ENCODE measurements around the gene FNIP2. TPM values are rescaled to one million over a fixed set of nuclear protein-coding genes. Genes with fewer than 3 reads are reported as not detected.

The FNIP2 gene
- total RNA-seq, 2 experiments from 2014 or later: 0.09 to 1.0 TPM

DNA sequence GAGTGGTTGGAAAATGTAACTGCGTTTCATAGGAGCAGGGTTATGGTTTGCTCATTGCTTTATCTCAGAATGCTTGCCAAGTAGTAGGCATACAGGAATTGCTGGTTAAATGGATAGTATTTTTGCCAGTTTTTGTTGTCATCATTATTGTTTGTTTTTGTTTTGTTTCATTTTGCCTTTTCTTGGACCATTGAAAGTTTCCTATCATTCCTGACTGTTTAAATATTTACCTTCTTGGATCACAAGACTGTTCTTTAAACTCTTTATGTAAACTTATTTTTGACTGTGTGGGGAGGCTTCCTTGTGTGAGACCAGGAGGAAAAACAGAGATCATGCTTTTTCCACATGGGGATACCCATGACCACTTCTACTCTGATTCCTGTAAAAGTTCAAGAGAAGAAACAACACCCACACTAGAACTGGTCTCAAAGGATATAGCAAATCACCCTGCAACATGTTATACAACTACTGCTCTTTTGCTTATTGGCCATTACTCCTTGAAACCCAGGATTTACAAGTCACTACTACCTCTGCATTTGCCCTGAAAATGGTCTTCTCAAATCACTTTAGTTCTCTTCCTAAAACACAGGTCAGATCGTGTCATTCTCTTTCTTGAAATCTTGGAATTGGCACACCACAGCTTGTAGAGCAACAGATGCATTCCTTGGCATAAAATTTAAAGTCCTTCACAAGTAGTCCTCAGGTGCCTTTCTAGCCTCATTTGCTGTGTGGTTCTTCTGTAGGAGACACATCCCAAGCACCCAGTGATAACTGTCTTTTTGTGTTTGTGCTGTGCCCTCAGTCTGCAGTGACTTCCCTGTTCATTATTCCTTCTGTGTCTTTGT, 51.3 kb downstream of the FNIP2 start:
- H4K20me1 ChIP-seq (ENCODE audit: insufficient read depth, low read length): no peaks in the 10 kb centered on the region
- no peak overlapping the region for H3K4me2 ChIP-seq (ENCODE audit: low read length)
- no peaks in the 10 kb centered on the region for H3K9me3 ChIP-seq (ENCODE audit: low read length)
- no peaks in the 10 kb centered on the region for H3K36me3 ChIP-seq (ENCODE audit: insufficient read depth, low read length)
- CTCF ChIA-PET (ENCODE audit: unreplicated experiment): no interaction called here
- TF ChIP-seq, protein P1, sequence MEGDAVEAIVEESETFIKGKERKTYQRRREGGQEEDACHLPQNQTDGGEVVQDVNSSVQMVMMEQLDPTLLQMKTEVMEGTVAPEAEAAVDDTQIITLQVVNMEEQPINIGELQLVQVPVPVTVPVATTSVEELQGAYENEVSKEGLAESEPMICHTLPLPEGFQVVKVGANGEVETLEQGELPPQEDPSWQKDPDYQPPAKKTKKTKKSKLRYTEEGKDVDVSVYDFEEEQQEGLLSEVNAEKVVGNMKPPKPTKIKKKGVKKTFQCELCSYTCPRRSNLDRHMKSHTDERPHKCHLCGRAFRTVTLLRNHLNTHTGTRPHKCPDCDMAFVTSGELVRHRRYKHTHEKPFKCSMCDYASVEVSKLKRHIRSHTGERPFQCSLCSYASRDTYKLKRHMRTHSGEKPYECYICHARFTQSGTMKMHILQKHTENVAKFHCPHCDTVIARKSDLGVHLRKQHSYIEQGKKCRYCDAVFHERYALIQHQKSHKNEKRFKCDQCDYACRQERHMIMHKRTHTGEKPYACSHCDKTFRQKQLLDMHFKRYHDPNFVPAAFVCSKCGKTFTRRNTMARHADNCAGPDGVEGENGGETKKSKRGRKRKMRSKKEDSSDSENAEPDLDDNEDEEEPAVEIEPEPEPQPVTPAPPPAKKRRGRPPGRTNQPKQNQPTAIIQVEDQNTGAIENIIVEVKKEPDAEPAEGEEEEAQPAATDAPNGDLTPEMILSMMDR (conservative IDR thresholded peaks at IDR 0.05; ENCODE audit: low read length): no peak
- TF ChIP-seq EZH2phosphoT487 (IDR thresholded peaks at IDR 0.05; ENCODE audit: borderline replicate concordance, low read depth, low read length): no peak
- H3K79me2 ChIP-seq (ENCODE audit: insufficient read depth, low read depth, low read length): no peaks in the 10 kb centered on the region
- BruUV-seq (replicated peaks): no TSS peak
- H3K9me2 ChIP-seq (ENCODE audit: insufficient read depth, low read length): no peaks in the 10 kb centered on the region
- H2AFZ ChIP-seq (ENCODE audit: low read length): no peak overlapping the region
- H3K4me3 ChIP-seq (ENCODE audit: low read depth, low read length, poor library complexity, severe bottlenecking): no peak overlapping the region
- H3K4me1 ChIP-seq (ENCODE audit: insufficient read depth, low read length, poor library complexity, severe bottlenecking): peaks cover 6% of the 10 kb centered on the region
- H3K27ac ChIP-seq (ENCODE audit: low read depth, low read length, poor library complexity, severe bottlenecking): no peak overlapping the region
- no peak for DNase-seq (ENCODE audit: low spot score)
- intact Hi-C loops (cut with micrococcal nuclease; ENCODE audit: unreplicated experiment): no loop called here
- POLR2A ChIA-PET: no interaction called here

DNA sequence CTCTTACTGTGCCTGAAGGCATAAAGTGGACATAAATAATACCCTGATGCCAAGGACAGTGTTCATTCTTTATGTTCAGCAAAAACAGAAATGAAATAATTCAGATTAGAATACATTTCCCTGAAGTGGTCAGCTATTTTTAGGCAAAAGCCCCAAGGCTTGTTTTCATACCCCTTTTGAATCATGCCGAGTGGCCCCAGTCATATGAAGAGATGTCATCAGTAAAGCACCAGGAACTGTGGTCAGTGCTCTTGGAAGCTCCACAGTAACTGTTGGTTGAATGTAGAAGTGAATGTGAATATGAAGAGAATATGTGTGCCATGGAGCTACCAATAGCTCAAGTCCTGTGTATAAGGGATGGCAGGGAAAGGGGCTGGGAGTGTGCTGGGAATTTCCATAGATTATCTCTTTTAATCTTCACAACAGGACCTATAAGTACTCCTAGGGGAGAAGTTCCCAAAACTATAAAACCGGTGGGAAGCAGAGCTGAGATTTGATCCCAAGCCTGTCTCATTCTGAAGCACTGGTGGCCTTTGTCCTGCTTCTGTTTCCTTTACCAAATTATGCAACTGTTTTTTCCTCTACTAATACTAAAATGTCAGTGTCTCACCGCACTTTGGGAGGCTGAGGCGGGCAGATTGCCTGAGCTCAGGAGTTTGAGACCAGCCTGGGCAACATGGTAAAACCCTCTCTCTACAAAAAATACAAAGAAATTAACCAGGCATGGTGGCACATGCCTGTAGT, 52.6 kb downstream of the FNIP2 start:
- POLR2A ChIA-PET: interaction anchor here (0.8 kb wide), 1 partner anchor 84 kb away, joined by 3 read pairs; no protein-coding TSS in a partner anchor
- no TSS peak for BruUV-seq (replicated peaks)

More for the DNA sequence above, 52.6 kb downstream of the FNIP2 start:
- peaks cover 6% of the 10 kb centered on the region for H3K4me1 ChIP-seq (ENCODE audit: insufficient read depth, low read length, poor library complexity, severe bottlenecking)
- H3K27ac ChIP-seq (ENCODE audit: low read depth, low read length, poor library complexity, severe bottlenecking): no peak overlapping the region
- no peak for DNase-seq (ENCODE audit: low spot score)
- H3K9me3 ChIP-seq (ENCODE audit: low read length): no peaks in the 10 kb centered on the region
- no peaks in the 10 kb centered on the region; the same call in 1 of the 2 replicates for H4K20me1 ChIP-seq (ENCODE audit: insufficient read depth, low read length)
- H3K36me3 ChIP-seq (ENCODE audit: insufficient read depth, low read length): no peaks in the 10 kb centered on the region
- no peaks in the 10 kb centered on the region for H3K9me2 ChIP-seq (ENCODE audit: insufficient read depth, low read length)
- H3K4me3 ChIP-seq (ENCODE audit: low read depth, low read length, poor library complexity, severe bottlenecking): no peak overlapping the region
- H3K79me2 ChIP-seq (ENCODE audit: insufficient read depth, low read depth, low read length): no peaks in the 10 kb centered on the region
- CTCF ChIA-PET (ENCODE audit: unreplicated experiment): no interaction called here
- H3K4me2 ChIP-seq (ENCODE audit: low read length): no peak overlapping the region
- intact Hi-C loops (cut with micrococcal nuclease; ENCODE audit: unreplicated experiment): no loop called here
- no peak overlapping the region for H2AFZ ChIP-seq (ENCODE audit: low read length)
- no peak for TF ChIP-seq EZH2phosphoT487 (IDR thresholded peaks at IDR 0.05; ENCODE audit: borderline replicate concordance, low read depth, low read length)
- TF ChIP-seq, protein P1 (conservative IDR thresholded peaks at IDR 0.05; ENCODE audit: low read length): no peak

All from OCI-LY7 (cell line).